Endothelial cell of umbilical vein (primary cell): Measurements from ENCODE around the gene MVD. TPM values are rescaled to one million over a fixed set of nuclear protein-coding genes. Genes with fewer than 3 reads are reported as not detected.

Experiments
- BruUV-seq: library from RNA; stranded (reverse); fragments of 400-500 nt; replicated peaks from 2 replicates; lab custom pipeline; 2021; lab: Mats Ljungman, UMichigan
- CTCF ChIA-PET: fragments of 300-600, 350-600 bp; sonication (Branson Sonifier 250); formaldehyde crosslinking; loops from one replicate; lab custom pipeline; 2021; ENCODE audit warnings: antibody characterized with exemption, inconsistent platforms; lab: Charles Lee
- POLR2A ChIA-PET: fragments of 300-600, 350-600 bp; sonication (Branson Sonifier 250); formaldehyde crosslinking; loops from one replicate; lab custom pipeline; 2021; ENCODE audit warnings: antibody characterized with exemption, inconsistent platforms; lab: Charles Lee
- DNase-seq: peaks from one replicate; pipeline ENCODE4 v3.0.0-alpha.2; 2011; ENCODE audit warnings: low read depth, low spot score
- FAIRE-seq: peaks from 2 replicates; lab custom pipeline; 2011; peaks lifted over from hg19 to GRCh38; lab: Jason Lieb, UNC
- H2AFZ ChIP-seq: 2 replicates; pipeline ENCODE4 v1.6.0; 2012; ENCODE audit warnings: low read depth, low read length, control low read depth, inconsistent platforms
- H3K27ac ChIP-seq: 2 replicates; pipeline ENCODE4 v1.5.1; 2011; ENCODE audit warnings: low read depth, mild to moderate bottlenecking, control low read depth, low read length, moderate library complexity; ENCODE audit not compliant: insufficient read depth
- H3K27me3 ChIP-seq, 2 experiments: 2 replicates each; pipeline versions ENCODE4 v1.6.0 to v1.6.1; 2011; ENCODE audit warnings: low read length in 2 of 2, mixed read lengths in 1 of 2; ENCODE audit not compliant: control insufficient read depth in 2 of 2, insufficient read depth in 2 of 2
- H3K36me3 ChIP-seq, 2 experiments: 2 replicates in 1 of 2; 3 replicates in 1 of 2; pipeline ENCODE4 v1.5.1; 2011; ENCODE audit warnings: low read length in 2 of 2, mild to moderate bottlenecking in 1 of 2, moderate library complexity in 1 of 2; ENCODE audit not compliant: control insufficient read depth in 2 of 2, insufficient read depth in 2 of 2; ENCODE audit errors: extremely low read depth in 1 of 2
- H3K4me1 ChIP-seq: 3 replicates; pipeline ENCODE4 v1.5.1; 2011; ENCODE audit warnings: mild to moderate bottlenecking, low read length; ENCODE audit not compliant: control insufficient read depth, insufficient read depth; ENCODE audit errors: extremely low read depth
- H3K4me2 ChIP-seq: 2 replicates; pipeline ENCODE4 v1.6.1; 2011; ENCODE audit warnings: low read length, control low read depth, mixed read lengths; ENCODE audit not compliant: insufficient read depth
- H3K4me3 ChIP-seq, 3 experiments: fragments of 200-600 bp in 1 of 3; sonication (generic), shearing (Covaris generic) in 1 of 3; replicated peaks in 1 of 3; 2 replicates each; pipeline ENCODE4 v1.5.1; 2011 to 2016; ENCODE audit warnings: control low read depth in 3 of 3, low read length in 3 of 3, mild to moderate bottlenecking in 2 of 3, inconsistent platforms in 1 of 3, low read depth in 1 of 3, moderate library complexity in 1 of 3; ENCODE audit not compliant: insufficient read depth in 1 of 3
- H3K79me2 ChIP-seq: 2 replicates; pipeline ENCODE4 v1.6.0; 2012; ENCODE audit warnings: low read length, inconsistent platforms; ENCODE audit not compliant: control insufficient read depth, insufficient read depth
- H3K9ac ChIP-seq: replicated peaks from 2 replicates; pipeline ENCODE3; 2011; ENCODE audit warnings: low read length, control low read depth; ENCODE audit not compliant: insufficient read depth; ENCODE audit errors: extremely low read depth
- H3K9me1 ChIP-seq: replicated peaks from 3 replicates; pipeline ENCODE4 v1.6.0; 2011; ENCODE audit warnings: mild to moderate bottlenecking, low read length; ENCODE audit not compliant: control insufficient read depth, insufficient read depth; ENCODE audit errors: extremely low read depth
- H3K9me3 ChIP-seq: replicated peaks from 2 replicates; pipeline ENCODE4 v1.5.1; 2012; ENCODE audit warnings: low read length, inconsistent platforms; ENCODE audit not compliant: control insufficient read depth, insufficient read depth
- H4K20me1 ChIP-seq: replicated peaks from 2 replicates; pipeline ENCODE3; 2011; ENCODE audit warnings: mild to moderate bottlenecking, low read length; ENCODE audit not compliant: control insufficient read depth, insufficient read depth; ENCODE audit errors: extremely low read depth
- CTCF ChIP-seq, 2 donors: IDR thresholded peaks; 1 replicate in 1 of 2; 2 replicates in 1 of 2; pipeline ENCODE4 v1.5.1; 2011; ENCODE audit warnings: low read length in 2 of 2, mild to moderate bottlenecking in 2 of 2, moderate library complexity in 2 of 2, control low read depth in 1 of 2, inconsistent platforms in 1 of 2, low read depth in 1 of 2; ENCODE audit not compliant: insufficient read depth in 1 of 2; ENCODE audit errors: extremely low read depth in 1 of 2
- EZH2 ChIP-seq: IDR thresholded peaks from 2 replicates; pipeline ENCODE4 v1.6.1; 2012; ENCODE audit warnings: borderline replicate concordance, low read depth, mild to moderate bottlenecking, moderate library complexity, low read length, inconsistent platforms; ENCODE audit not compliant: severe bottlenecking
- FOS ChIP-seq: IDR thresholded peaks from 2 replicates; pipeline ENCODE4 v1.6.1; 2011; ENCODE audit warnings: mild to moderate bottlenecking, low read length, moderate library complexity, borderline replicate concordance; ENCODE audit not compliant: insufficient read depth
- GATA2 ChIP-seq: IDR thresholded peaks from 2 replicates; pipeline ENCODE4 v1.7.0; 2011; ENCODE audit warnings: low read depth, mild to moderate bottlenecking, moderate library complexity, mixed read lengths, low read length; ENCODE audit not compliant: insufficient read length, insufficient read depth
- JUN ChIP-seq: IDR thresholded peaks from 2 replicates; pipeline ENCODE4 v1.6.1; 2011; ENCODE audit warnings: borderline replicate concordance, low read depth; ENCODE audit not compliant: insufficient read length, insufficient read depth
- MAX ChIP-seq: IDR thresholded peaks from 2 replicates; pipeline ENCODE4 v1.6.1; 2011; ENCODE audit not compliant: insufficient read depth, insufficient read length
- MYC ChIP-seq: IDR thresholded peaks from one replicate; pipeline ENCODE4 v1.6.1; 2011; ENCODE audit warnings: mild to moderate bottlenecking, low read depth, low read length
- POLR2A ChIP-seq: IDR thresholded peaks from 2 replicates; pipeline ENCODE4 v1.6.1; 2012; ENCODE audit warnings: low read depth, mild to moderate bottlenecking, control low read depth, low read length
- POLR2AphosphoS5 ChIP-seq: IDR thresholded peaks from 2 replicates; pipeline ENCODE4 v1.6.1; 2012; ENCODE audit warnings: low read depth, mild to moderate bottlenecking, control low read depth, low read length, moderate library complexity; ENCODE audit not compliant: insufficient read depth
- dilution Hi-C: fragments of 300-500 bp; cut with MboI; formaldehyde crosslinking; loops from one replicate; pipeline ENCODE4 v1.15.0; 2019; ENCODE audit warnings: low sequenced_read_pairs; ENCODE audit not compliant: extremely low pct_ligation_motif_present
- intact Hi-C: fragments of 100-400 bp; cut with micrococcal nuclease; formaldehyde crosslinking; loops from one replicate; pipeline ENCODE4 v1.10.0; 2022
- polyA plus RNA-seq, 4 experiments: library from polyadenylated mRNA; depleted of rRNA in 3 of 4; stranded (reverse) in 3 of 4; unstranded in 1 of 4; fragments of >200 nt; gene quantifications; 2 replicates each; pipeline versions ENCODE4 v1.2.1 to v1.2.3, GENCODE V29; 2011 to 2012; ENCODE audit warnings: missing spikeins in 1 of 4
- total RNA-seq: library from RNA; stranded (reverse); gene quantifications from 2 replicates; pipeline ENCODE4 v1.2.3, GENCODE V29; 2021

The MVD gene
- total and polyA plus RNA-seq, 2 donors (not counting 3 experiments of a cell fraction or from before 2014, with no cell fraction given): 64.4 to 142 TPM

DNA sequence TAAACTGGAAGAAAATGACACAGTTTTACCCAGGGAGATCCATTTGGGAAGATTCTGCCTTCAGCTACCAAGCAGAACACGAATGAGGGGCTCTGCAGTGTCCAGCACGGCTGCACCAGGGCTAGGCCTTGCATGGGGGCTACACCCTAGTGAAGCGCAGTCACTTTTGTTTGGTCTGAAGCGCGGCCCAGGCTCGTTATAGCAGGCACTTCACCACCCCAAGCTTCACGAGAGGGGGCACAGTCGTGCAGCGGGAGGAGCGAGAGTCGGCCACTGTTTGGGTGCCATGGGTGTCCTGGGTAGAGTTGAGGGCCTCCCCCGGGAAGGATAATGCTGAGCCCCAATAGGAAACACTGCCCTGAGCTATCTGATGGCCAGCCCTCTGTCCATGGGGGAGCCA lies 46.2 kb downstream of the MVD start:
- FAIRE-seq: no peak
- no peak overlapping the region for H3K4me2 ChIP-seq

More for the DNA sequence above, 46.2 kb downstream of the MVD start:
- BruUV-seq: no TSS peak
- H4K20me1 ChIP-seq: no peaks in the 10 kb centered on the region
- no peaks in the 10 kb centered on the region for H3K4me1 ChIP-seq
- peaks cover 0 to 19% of the 10 kb centered on the region in 2 experiments for H3K36me3 ChIP-seq
- no peaks in the 10 kb centered on the region for H3K9me1 ChIP-seq
- no peaks in the 10 kb centered on the region for H3K27me3 ChIP-seq
- DNase-seq: no peak
- H3K4me3 ChIP-seq: no peak overlapping the region
- H3K9ac ChIP-seq: no peak overlapping the region
- no peaks in the 10 kb centered on the region for H3K9me3 ChIP-seq
- H3K27ac ChIP-seq: no peak overlapping the region
- intact Hi-C loops: no loop called here
- dilution Hi-C loops: no loop called here
- CTCF ChIA-PET: interaction anchor here (1.1 kb wide), 1 partner anchor 9 kb away, joined by 3 read pairs; no protein-coding TSS in a partner anchor
- no peak overlapping the region for H2AFZ ChIP-seq
- POLR2A ChIA-PET: no interaction called here
- H3K79me2 ChIP-seq: peaks cover 4% of the 10 kb centered on the region
- TF ChIP-seq CTCF (IDR thresholded peaks at IDR 0.05; ENCODE audit: extremely low read depth in 1 of 2, insufficient read depth in 1 of 2, low read depth in 1 of 2, low read length in 2 of 2) (no peak), POLR2A (no peak), JUN (no peak), FOS (no peak), POLR2AphosphoS5 (no peak), GATA2 (no peak), MAX (no peak), EZH2 (no peak), MYC (no peak)
